ENCODE data around the gene OLA1.
"Not testable (repeated sequence)": the region's sequence is repeated elsewhere in the genome, so short reads cannot be mapped to it uniquely, and the experiment has no call there.

DNA sequence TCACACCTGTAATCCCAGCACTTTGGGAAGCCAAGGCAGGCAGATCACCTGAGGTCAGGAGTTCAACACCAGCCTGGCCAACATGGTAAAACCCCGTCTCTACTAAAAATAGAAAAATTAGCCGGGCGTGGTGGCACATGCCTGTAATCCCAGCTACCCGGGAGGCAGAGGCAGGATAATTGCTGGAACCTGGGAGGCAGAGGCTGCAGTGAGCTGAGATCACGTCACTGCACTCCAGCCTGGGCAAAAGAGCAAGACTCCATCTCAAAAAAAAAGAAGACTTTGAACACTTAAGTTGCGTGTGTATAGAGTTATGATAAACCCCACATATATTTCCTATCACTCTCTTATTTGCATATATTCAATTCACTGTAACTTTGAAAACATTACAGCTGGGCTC is 2.7 kb downstream of the OLA1 start:
- TF ChIP-seq, protein P1, sequence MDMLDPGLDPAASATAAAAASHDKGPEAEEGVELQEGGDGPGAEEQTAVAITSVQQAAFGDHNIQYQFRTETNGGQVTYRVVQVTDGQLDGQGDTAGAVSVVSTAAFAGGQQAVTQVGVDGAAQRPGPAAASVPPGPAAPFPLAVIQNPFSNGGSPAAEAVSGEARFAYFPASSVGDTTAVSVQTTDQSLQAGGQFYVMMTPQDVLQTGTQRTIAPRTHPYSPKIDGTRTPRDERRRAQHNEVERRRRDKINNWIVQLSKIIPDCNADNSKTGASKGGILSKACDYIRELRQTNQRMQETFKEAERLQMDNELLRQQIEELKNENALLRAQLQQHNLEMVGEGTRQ (IDR thresholded peaks at IDR 0.05), result not testable (repeated sequence)
- not testable (repeated sequence) for TF ChIP-seq RFX5 (IDR thresholded peaks at IDR 0.05); CHD4 (IDR thresholded peaks at IDR 0.05; ENCODE audit: borderline replicate concordance); CTCF (IDR thresholded peaks at IDR 0.05); RNF2 (IDR thresholded peaks at IDR 0.05; ENCODE audit: borderline replicate concordance, low read depth); HDAC2 (IDR thresholded peaks at IDR 0.05); PHF8 (IDR thresholded peaks at IDR 0.05; ENCODE audit: borderline replicate concordance, low read depth); FOSL2 (IDR thresholded peaks at IDR 0.05); FOSL2 (CRISPR knock-in tag; IDR thresholded peaks at IDR 0.05); RCOR1 (IDR thresholded peaks at IDR 0.05; ENCODE audit: low read depth, low read length); EP300 (IDR thresholded peaks at IDR 0.05); CEBPB (IDR thresholded peaks at IDR 0.05); REST (IDR thresholded peaks at IDR 0.05); RAD21 (conservative IDR thresholded peaks at IDR 0.05 in 1 of 2, IDR thresholded peaks at IDR 0.05 in 1 of 2); GATA3 (IDR thresholded peaks at IDR 0.05; ENCODE audit: borderline replicate concordance)

All from A549 (cell line).